Nucleus accumbens (tissue), 56 donors: ENCODE data around the gene SYK.
"Not testable (repeated sequence)": the region's sequence is repeated elsewhere in the genome, so short reads cannot be mapped to it uniquely, and the experiment has no call there.

Experiments used
- DNase-seq, 56 donors: peaks; one replicate each; lab custom pipeline; 2025; lab: John Stamatoyannopoulos, UW

Gene SYK

GRCh38 chr9:90871327-90871935 is 69.8 kb downstream of the SYK start:
- DNase-seq = no peak

- no peak for DNase-seq
These were observed 71.2 kb downstream of the SYK start for GRCh38 chr9:90872835-90873294.

- no peak for DNase-seq
These were observed 71.8 kb downstream of the SYK start for GRCh38 chr9:90873422-90873821.

- no peak for DNase-seq
These were observed 72.6 kb downstream of the SYK start for GRCh38 chr9:90874194-90874593.

GRCh38 chr9:90878562-90878961 is 76.9 kb downstream of the SYK start:
- no peak for DNase-seq

- no peak for DNase-seq
These were observed 78.4 kb downstream of the SYK start for GRCh38 chr9:90880066-90880465.

GRCh38 chr9:90880669-90881068 is 79.0 kb downstream of the SYK start:
- DNase-seq = no peak

- DNase-seq = no peak
These were observed 80.0 kb downstream of the SYK start for GRCh38 chr9:90881648-90882047.

GRCh38 chr9:90882991-90883600 is 81.5 kb downstream of the SYK start:
- no peak for DNase-seq

- no peak for DNase-seq
These were observed 82.0 kb downstream of the SYK start for GRCh38 chr9:90883661-90884060.

- DNase-seq = no peak
These were observed 82.6 kb downstream of the SYK start for GRCh38 chr9:90884178-90884577.

- not testable (repeated sequence) for DNase-seq
These were observed 85.2 kb downstream of the SYK start for GRCh38 chr9:90886868-90887267.

- no peak for DNase-seq
These were observed 87.3 kb downstream of the SYK start for GRCh38 chr9:90888941-90889340.

GRCh38 chr9:90890146-90890810 is 88.7 kb downstream of the SYK start:
- DNase-seq = no peak

GRCh38 chr9:90891308-90892040 is 89.9 kb downstream of the SYK start:
- DNase-seq = no peak

GRCh38 chr9:90892918-90893317 is 91.3 kb downstream of the SYK start:
- no peak for DNase-seq

GRCh38 chr9:90893706-90894105 is 92.1 kb downstream of the SYK start:
- no peak for DNase-seq

- DNase-seq = no peak
These were observed 93.5 kb downstream of the SYK start for GRCh38 chr9:90894986-90895687.

GRCh38 chr9:90895786-90896185 is 94.2 kb downstream of the SYK start:
- no peak for DNase-seq

- no peak for DNase-seq
These were observed 94.6 kb downstream of the SYK start for GRCh38 chr9:90896231-90896630.

GRCh38 chr9:90898228-90898627 is 96.6 kb downstream of the SYK start:
- peak in 1 of 56 donors; percentile 4 for DNase-seq
